Measurements from ENCODE around the gene FAM184A. TPM values are rescaled to one million over a fixed set of nuclear protein-coding genes. Genes with fewer than 3 reads are reported as not detected.
"Not testable (repeated sequence)": the region's sequence is repeated elsewhere in the genome, so short reads cannot be mapped to it uniquely, and the experiment has no call there.

Gene FAM184A
- total RNA-seq, 2 donors from 2014 or later: 2.1 to 3.5 TPM

- Mint-ChIP-seq H3K4me3 (no peak overlapping the region), H3K36me3 (ENCODE audit: low read depth) (no peaks in the 10 kb centered on the region), H3K27ac (no peak overlapping the region), H3K4me1 (no peaks in the 10 kb centered on the region), H3K27me3 (no peaks in the 10 kb centered on the region)
- no peak for ATAC-seq
- no peak for DNase-seq
- no peaks in the 10 kb centered on the region for H3K9me3 ChIP-seq (ENCODE audit: control insufficient read depth, low read length, poor library complexity, severe bottlenecking)
These were observed 43.5 kb downstream of the FAM184A start for GRCh38 chr6:119034827-119035458.

- no peaks in the 10 kb centered on the region for H3K9me3 ChIP-seq (ENCODE audit: control insufficient read depth, low read length, poor library complexity, severe bottlenecking)
- no peak for ATAC-seq
- no peak overlapping the region for H3K4me3 Mint-ChIP-seq
- no peak for DNase-seq
- no peak overlapping the region for H3K27ac Mint-ChIP-seq
- no peaks in the 10 kb centered on the region for H3K4me1 Mint-ChIP-seq
- H3K27me3 Mint-ChIP-seq: peaks cover 4% of the 10 kb centered on the region
- no peaks in the 10 kb centered on the region for H3K36me3 Mint-ChIP-seq (ENCODE audit: low read depth)
These were observed 46.0 kb downstream of the FAM184A start for GRCh38 chr6:119032428-119032827.

- DNase-seq: no peak
- H3K27ac Mint-ChIP-seq: no peak overlapping the region
- H3K9me3 ChIP-seq (ENCODE audit: control insufficient read depth, low read length, poor library complexity, severe bottlenecking): no peaks in the 10 kb centered on the region
- no peak for ATAC-seq
- H3K27me3 Mint-ChIP-seq: peaks cover 5% of the 10 kb centered on the region
- no peaks in the 10 kb centered on the region for H3K4me1 Mint-ChIP-seq
- peaks cover 4% of the 10 kb centered on the region for H3K36me3 Mint-ChIP-seq (ENCODE audit: low read depth)
- no peak overlapping the region for H3K4me3 Mint-ChIP-seq
These were observed 47.7 kb downstream of the FAM184A start for GRCh38 chr6:119030759-119031158.

- H3K36me3 Mint-ChIP-seq (ENCODE audit: low read depth): peaks cover 7% of the 10 kb centered on the region
- peaks cover 15% of the 10 kb centered on the region for H3K27me3 Mint-ChIP-seq
- DNase-seq (no peak), ATAC-seq (no peak)
- peaks cover 4% of the 10 kb centered on the region for H3K4me1 Mint-ChIP-seq
- no peaks in the 10 kb centered on the region for H3K9me3 ChIP-seq (ENCODE audit: control insufficient read depth, low read length, poor library complexity, severe bottlenecking)
- no peak overlapping the region for H3K27ac Mint-ChIP-seq
- H3K4me3 Mint-ChIP-seq: no peak overlapping the region
These were observed 50.4 kb downstream of the FAM184A start for GRCh38 chr6:119028091-119028490.

- Mint-ChIP-seq H3K27ac (no peak overlapping the region), H3K27me3 (peaks cover 15% of the 10 kb centered on the region)
These were observed 51.0 kb downstream of the FAM184A start for GRCh38 chr6:119027465-119027864.

GRCh38 chr6:119026822-119027221 lies 51.6 kb downstream of the FAM184A start:
- H3K4me1 Mint-ChIP-seq: peaks cover 4% of the 10 kb centered on the region
- peaks cover 15% of the 10 kb centered on the region for H3K27me3 Mint-ChIP-seq
- H3K27ac Mint-ChIP-seq: no peak overlapping the region
- H3K4me3 Mint-ChIP-seq: no peak overlapping the region
- no peak for DNase-seq
- ATAC-seq: no peak
- no peaks in the 10 kb centered on the region for H3K9me3 ChIP-seq (ENCODE audit: control insufficient read depth, low read length, poor library complexity, severe bottlenecking)
- H3K36me3 Mint-ChIP-seq (ENCODE audit: low read depth): peaks cover 7% of the 10 kb centered on the region

More at GRCh38 chr6:119027465-119027864, 51.0 kb downstream of the FAM184A start:
- Mint-ChIP-seq H3K36me3 (ENCODE audit: low read depth) (peaks cover 7% of the 10 kb centered on the region), H3K4me1 (peaks cover 4% of the 10 kb centered on the region), H3K4me3 (no peak overlapping the region)
- no peaks in the 10 kb centered on the region for H3K9me3 ChIP-seq (ENCODE audit: control insufficient read depth, low read length, poor library complexity, severe bottlenecking)
- DNase-seq (no peak), ATAC-seq (no peak)

- H3K4me1 Mint-ChIP-seq: peaks cover 5% of the 10 kb centered on the region
- ATAC-seq (no peak), DNase-seq (no peak)
- H3K4me3 Mint-ChIP-seq: no peak overlapping the region
- no peaks in the 10 kb centered on the region for H3K9me3 ChIP-seq (ENCODE audit: control insufficient read depth, low read length, poor library complexity, severe bottlenecking)
- peaks cover 7% of the 10 kb centered on the region for H3K36me3 Mint-ChIP-seq (ENCODE audit: low read depth)
- H3K27ac Mint-ChIP-seq: no peak overlapping the region
- H3K27me3 Mint-ChIP-seq: peaks cover 15% of the 10 kb centered on the region
These were observed 52.7 kb downstream of the FAM184A start for GRCh38 chr6:119025793-119026192.

- peaks cover 7% of the 10 kb centered on the region for H3K36me3 Mint-ChIP-seq (ENCODE audit: low read depth)
- no peaks in the 10 kb centered on the region for H3K9me3 ChIP-seq (ENCODE audit: control insufficient read depth, low read length, poor library complexity, severe bottlenecking)
- no peak overlapping the region for H3K4me3 Mint-ChIP-seq
- no peak for ATAC-seq
- DNase-seq: no peak
- no peak overlapping the region for H3K27ac Mint-ChIP-seq
- peaks cover 15% of the 10 kb centered on the region for H3K27me3 Mint-ChIP-seq
- peaks cover 8% of the 10 kb centered on the region for H3K4me1 Mint-ChIP-seq
These were observed 54.4 kb downstream of the FAM184A start for GRCh38 chr6:119024111-119024510.

- no peaks in the 10 kb centered on the region for H3K9me3 ChIP-seq (ENCODE audit: control insufficient read depth, low read length, poor library complexity, severe bottlenecking)
- Mint-ChIP-seq H3K4me1 (peaks cover 8% of the 10 kb centered on the region), H3K27me3 (peaks cover 10% of the 10 kb centered on the region), H3K27ac (no peak overlapping the region), H3K36me3 (ENCODE audit: low read depth) (peaks cover 7% of the 10 kb centered on the region), H3K4me3 (no peak overlapping the region)
- DNase-seq: no peak
- no peak for ATAC-seq
These were observed 55.7 kb downstream of the FAM184A start for GRCh38 chr6:119022796-119023195.

GRCh38 chr6:119020597-119021561 lies 57.6 kb downstream of the FAM184A start:
- ATAC-seq (no peak), DNase-seq (no peak)
- no peak overlapping the region for H3K4me3 Mint-ChIP-seq
- peaks cover 8% of the 10 kb centered on the region for H3K4me1 Mint-ChIP-seq
- H3K27ac Mint-ChIP-seq: no peak overlapping the region
- peaks cover 4% of the 10 kb centered on the region for H3K36me3 Mint-ChIP-seq (ENCODE audit: low read depth)
- no peaks in the 10 kb centered on the region for H3K9me3 ChIP-seq (ENCODE audit: control insufficient read depth, low read length, poor library complexity, severe bottlenecking)
- H3K27me3 Mint-ChIP-seq: peaks cover 10% of the 10 kb centered on the region

GRCh38 chr6:119015165-119015564 lies 63.3 kb downstream of the FAM184A start:
- H3K4me3 Mint-ChIP-seq; H3K27ac Mint-ChIP-seq; ATAC-seq; H3K27me3 Mint-ChIP-seq; H3K9me3 ChIP-seq (ENCODE audit: control insufficient read depth, low read length, poor library complexity, severe bottlenecking); H3K36me3 Mint-ChIP-seq (ENCODE audit: low read depth); DNase-seq; H3K4me1 Mint-ChIP-seq: not testable (repeated sequence)

- H3K4me1 Mint-ChIP-seq: no peaks in the 10 kb centered on the region
- H3K27ac Mint-ChIP-seq: no peak overlapping the region
- H3K9me3 ChIP-seq (ENCODE audit: control insufficient read depth, low read length, poor library complexity, severe bottlenecking): no peaks in the 10 kb centered on the region
- no peaks in the 10 kb centered on the region for H3K27me3 Mint-ChIP-seq
- H3K4me3 Mint-ChIP-seq: no peak overlapping the region
- ATAC-seq (no peak), DNase-seq (no peak)
- H3K36me3 Mint-ChIP-seq (ENCODE audit: low read depth): peaks cover 2% of the 10 kb centered on the region
These were observed 65.9 kb downstream of the FAM184A start for GRCh38 chr6:119012521-119012920.

- not testable (repeated sequence) for H3K9me3 ChIP-seq (ENCODE audit: control insufficient read depth, low read length, poor library complexity, severe bottlenecking); H3K36me3 Mint-ChIP-seq (ENCODE audit: low read depth); H3K4me3 Mint-ChIP-seq; DNase-seq; H3K27me3 Mint-ChIP-seq; H3K4me1 Mint-ChIP-seq; ATAC-seq; H3K27ac Mint-ChIP-seq
These were observed 69.2 kb downstream of the FAM184A start for GRCh38 chr6:119009266-119009665.
